ENCODE data around the gene SKI.
"Not testable (repeated sequence)": the region's sequence is repeated elsewhere in the genome, so short reads cannot be mapped to it uniquely, and the experiment has no call there.

Gene SKI

GRCh38 chr1:2258122-2258681 lies 30.1 kb downstream of the SKI start:
- Histone ChIP-seq H3K4me3 (ENCODE audit: low read length) (no peak overlapping the region), H3K4me2 (ENCODE audit: low read length) (no peak overlapping the region), H3K9me3 (ENCODE audit: insufficient read depth, low read length) (peaks cover 3% of the 10 kb centered on the region; the same call in 1 of the 2 replicates), H3K9ac (ENCODE audit: low read length) (no peak overlapping the region), H2AFZ (ENCODE audit: low read depth, low read length) (no peak overlapping the region), H3K27ac (ENCODE audit: low read length) (no peak overlapping the region), H4K20me1 (ENCODE audit: insufficient read depth, low read length) (peaks cover 36% of the 10 kb centered on the region), H3K4me1 (ENCODE audit: low read length) (peaks cover 11% of the 10 kb centered on the region), H3K79me2 (ENCODE audit: low read length) (peaks cover 87% of the 10 kb centered on the region), H3K36me3 (replicated peaks; ENCODE audit: low read depth, low read length) (peaks cover 16% of the 10 kb centered on the region), H3K27me3 (ENCODE audit: low read depth, low read length) (no peaks in the 10 kb centered on the region)
- TF ChIP-seq EZH2phosphoT487 (IDR thresholded peaks at IDR 0.05; ENCODE audit: low read depth) = no peak
- TF ChIP-seq CTCF (IDR thresholded peaks at IDR 0.05; ENCODE audit: low read depth, low read length) = no peak

- H3K4me2 ChIP-seq (ENCODE audit: low read length) = no peak overlapping the region
- peaks cover 3% of the 10 kb centered on the region; the same call in 1 of the 2 replicates for H3K9me3 ChIP-seq (ENCODE audit: insufficient read depth, low read length)
- no peak overlapping the region for H3K4me3 ChIP-seq (ENCODE audit: low read length)
- no peak for TF ChIP-seq EZH2phosphoT487 (IDR thresholded peaks at IDR 0.05; ENCODE audit: low read depth)
- TF ChIP-seq CTCF (IDR thresholded peaks at IDR 0.05; ENCODE audit: low read depth, low read length) = no peak
- no peaks in the 10 kb centered on the region for H3K27me3 ChIP-seq (ENCODE audit: low read depth, low read length)
- H2AFZ ChIP-seq (ENCODE audit: low read depth, low read length) = no peak overlapping the region
- peaks cover 87% of the 10 kb centered on the region for H3K79me2 ChIP-seq (ENCODE audit: low read length)
- no peak overlapping the region for H3K27ac ChIP-seq (ENCODE audit: low read length)
- H3K36me3 ChIP-seq (replicated peaks; ENCODE audit: low read depth, low read length) = peaks cover 16% of the 10 kb centered on the region
- peaks cover 11% of the 10 kb centered on the region for H3K4me1 ChIP-seq (ENCODE audit: low read length)
- H3K9ac ChIP-seq (ENCODE audit: low read length) = no peak overlapping the region
- H4K20me1 ChIP-seq (ENCODE audit: insufficient read depth, low read length) = peaks cover 36% of the 10 kb centered on the region
Measured at GRCh38 chr1:2258996-2259395, 30.9 kb downstream of the SKI start.

GRCh38 chr1:2259668-2260402 lies 31.7 kb downstream of the SKI start:
- no peaks in the 10 kb centered on the region for H3K27me3 ChIP-seq (ENCODE audit: low read depth, low read length)
- TF ChIP-seq EZH2phosphoT487 (IDR thresholded peaks at IDR 0.05; ENCODE audit: low read depth) = no peak
- TF ChIP-seq CTCF (IDR thresholded peaks at IDR 0.05; ENCODE audit: low read depth, low read length) = no peak
- H4K20me1 ChIP-seq (ENCODE audit: insufficient read depth, low read length) = peaks cover 36% of the 10 kb centered on the region
- no peak overlapping the region for H3K27ac ChIP-seq (ENCODE audit: low read length)
- H3K79me2 ChIP-seq (ENCODE audit: low read length) = peaks cover 84% of the 10 kb centered on the region
- no peak overlapping the region for H2AFZ ChIP-seq (ENCODE audit: low read depth, low read length)
- H3K4me1 ChIP-seq (ENCODE audit: low read length) = peaks cover 11% of the 10 kb centered on the region
- 0 out of 2 replicates have a peak, but pooled peaks cover 3% of the 10 kb centered on the region for H3K9me3 ChIP-seq (ENCODE audit: insufficient read depth, low read length)
- no peak overlapping the region for H3K9ac ChIP-seq (ENCODE audit: low read length)
- H3K4me2 ChIP-seq (ENCODE audit: low read length) = no peak overlapping the region
- peaks cover 10% of the 10 kb centered on the region for H3K36me3 ChIP-seq (replicated peaks; ENCODE audit: low read depth, low read length)
- no peak overlapping the region for H3K4me3 ChIP-seq (ENCODE audit: low read length)

- not testable (repeated sequence) for H3K36me3 ChIP-seq (replicated peaks; ENCODE audit: low read depth, low read length); H3K27me3 ChIP-seq (ENCODE audit: low read depth, low read length); H3K9ac ChIP-seq (ENCODE audit: low read length); H3K4me2 ChIP-seq (ENCODE audit: low read length); H3K4me3 ChIP-seq (ENCODE audit: low read length); H3K9me3 ChIP-seq (ENCODE audit: insufficient read depth, low read length); H3K4me1 ChIP-seq (ENCODE audit: low read length); H2AFZ ChIP-seq (ENCODE audit: low read depth, low read length); H3K27ac ChIP-seq (ENCODE audit: low read length)
- H4K20me1 ChIP-seq (ENCODE audit: insufficient read depth, low read length) = peaks cover 42% of the 10 kb centered on the region
- H3K79me2 ChIP-seq (ENCODE audit: low read length) = peaks cover 84% of the 10 kb centered on the region
Measured at GRCh38 chr1:2260470-2260869, 32.4 kb downstream of the SKI start.

All from OCI-LY3 (cell line).